Caco-2 (cell line): Measurements from ENCODE around the gene ZBTB1. TPM values are rescaled to one million over a fixed set of nuclear protein-coding genes. Genes with fewer than 3 reads are reported as not detected.
"Not testable (repeated sequence)": the region's sequence is repeated elsewhere in the genome, so short reads cannot be mapped to it uniquely, and the experiment has no call there.

Experiments
- BruUV-seq: library from RNA; stranded (reverse); fragments of 400-500 nt; replicated peaks from 2 replicates; lab custom pipeline; 2021; lab: Mats Ljungman, UMichigan
- CTCF ChIA-PET: fragments of 300-600 bp; sonication (Branson Sonifier 250); formaldehyde crosslinking; loops from one replicate; lab custom pipeline; 2022; ENCODE audit warnings: antibody characterized with exemption; lab: Charles Lee
- POLR2A ChIA-PET: fragments of 300-600 bp; sonication (Branson Sonifier 250); formaldehyde crosslinking; loops from one replicate; lab custom pipeline; 2022; ENCODE audit warnings: antibody characterized with exemption; lab: Charles Lee
- DNase-seq, 2 experiments: peaks; one replicate each; pipeline versions ENCODE4 v3.0.0 to v3.0.0-alpha.2; 2020 to 2022
- H3K27me3 ChIP-seq: replicated peaks from 2 replicates; pipeline ENCODE4 v1.6.0; 2011; ENCODE audit warnings: low read length; ENCODE audit not compliant: control insufficient read depth, insufficient read depth
- H3K36me3 ChIP-seq: 2 replicates; pipeline ENCODE4 v1.5.1; 2011; ENCODE audit warnings: low read length; ENCODE audit not compliant: control insufficient read depth, insufficient read depth
- H3K4me1 ChIP-seq: fragments of 250-450 bp; sonication (Bioruptor Pico); 2 replicates; pipeline ENCODE4 v1.5.1; 2020; ENCODE audit warnings: mild to moderate bottlenecking
- H3K4me3 ChIP-seq: 2 replicates; pipeline ENCODE4 v1.5.1; 2011; ENCODE audit warnings: low read depth, mild to moderate bottlenecking, control low read depth, low read length
- H3K9me3 ChIP-seq: fragments of 250-450 bp; sonication (Bioruptor Pico); 2 replicates; pipeline ENCODE4 v1.5.1; 2020; ENCODE audit warnings: mild to moderate bottlenecking, moderate library complexity
- H3K27ac Mint-ChIP-seq: one replicate; pipeline ENCODE4 v1.8.0; 2022; ENCODE audit warnings: mixed read lengths; ENCODE audit not compliant: unreplicated experiment
- H3K27me3 Mint-ChIP-seq: one replicate; pipeline ENCODE4 v1.8.0; 2022; ENCODE audit warnings: mixed read lengths; ENCODE audit not compliant: insufficient read depth, unreplicated experiment
- H3K36me3 Mint-ChIP-seq: one replicate; pipeline ENCODE4 v1.8.0; 2022; ENCODE audit warnings: mild to moderate bottlenecking, mixed read lengths; ENCODE audit not compliant: insufficient read depth, unreplicated experiment
- H3K4me1 Mint-ChIP-seq: one replicate; pipeline ENCODE4 v1.8.0; 2022; ENCODE audit warnings: low read depth, mixed read lengths; ENCODE audit not compliant: unreplicated experiment
- H3K4me3 Mint-ChIP-seq: one replicate; pipeline ENCODE4 v1.8.0; 2022; ENCODE audit warnings: mild to moderate bottlenecking, moderate library complexity, mixed read lengths; ENCODE audit not compliant: unreplicated experiment
- H3K9me3 Mint-ChIP-seq: one replicate; pipeline ENCODE4 v1.8.0; 2022; ENCODE audit warnings: mixed read lengths; ENCODE audit not compliant: unreplicated experiment
- CTCF ChIP-seq, 2 experiments: fragments of 200-600 bp in 1 of 2; IDR thresholded peaks; 1 replicate in 1 of 2; 2 replicates in 1 of 2; pipeline versions ENCODE4 v1.5.1 to v1.8.0; 2011 to 2022; ENCODE audit warnings: antibody characterized with exemption in 1 of 2, control low read depth in 1 of 2, inconsistent platforms in 1 of 2, low read depth in 1 of 2, low read length in 1 of 2, mild to moderate bottlenecking in 1 of 2, moderate library complexity in 1 of 2; ENCODE audit not compliant: insufficient read depth in 1 of 2, severe bottlenecking in 1 of 2, unreplicated experiment in 1 of 2
- intact Hi-C: fragments of 100-400 bp; cut with micrococcal nuclease; formaldehyde crosslinking; loops from one replicate; pipeline ENCODE4 v1.10.0; 2022; ENCODE audit not compliant: unreplicated experiment
- total RNA-seq: library from RNA; stranded (reverse); gene quantifications from 2 replicates; pipeline ENCODE4 v1.2.3, GENCODE V29; 2022

ZBTB1 gene
- total RNA-seq, 1 experiment from 2014 or later = 34.3 TPM

DNA sequence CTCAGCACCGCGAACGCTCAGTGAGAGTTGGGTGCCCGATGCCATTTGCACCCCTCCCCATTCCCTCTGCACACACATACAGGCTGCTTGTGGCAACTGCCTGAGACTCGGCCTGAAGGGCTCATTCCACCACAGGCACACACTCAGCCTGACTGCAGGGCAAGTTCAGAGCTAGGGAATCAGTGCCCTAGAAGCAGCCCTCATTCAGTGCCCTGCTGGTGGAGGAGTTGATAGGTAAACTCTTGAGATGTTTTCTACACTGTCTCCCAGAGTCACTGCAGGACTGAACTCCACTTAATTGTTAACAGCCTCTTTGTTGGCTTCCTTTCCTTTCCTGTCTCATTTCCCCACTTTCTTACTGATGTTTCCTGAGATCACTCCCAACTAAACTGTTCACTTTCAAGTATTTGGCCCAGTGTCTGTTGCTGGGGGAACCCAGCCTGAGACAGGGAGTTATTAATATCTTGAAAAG, 62.1 kb downstream of the ZBTB1 start:
- H3K36me3 ChIP-seq = no peaks in the 10 kb centered on the region
- Mint-ChIP-seq H3K9me3 (no peaks in the 10 kb centered on the region), H3K27ac (no peak overlapping the region), H3K36me3 (no peaks in the 10 kb centered on the region), H3K4me1 (no peaks in the 10 kb centered on the region), H3K27me3 (no peaks in the 10 kb centered on the region), H3K4me3 (no peak overlapping the region)
- BruUV-seq = no TSS peak
- H3K9me3 ChIP-seq = no peaks in the 10 kb centered on the region
- no peaks in the 10 kb centered on the region for H3K27me3 ChIP-seq
- ChIA-PET POLR2A (no interaction called here), CTCF (no interaction called here)
- no peak for DNase-seq
- peaks cover 7% of the 10 kb centered on the region; the same call in 1 of the 2 replicates for H3K4me1 ChIP-seq
- no peak for TF ChIP-seq CTCF (IDR thresholded peaks at IDR 0.05; ENCODE audit: insufficient read depth in 1 of 2, low read depth in 1 of 2, low read length in 1 of 2, severe bottlenecking in 1 of 2, unreplicated experiment in 1 of 2)
- no peak overlapping the region for H3K4me3 ChIP-seq
- intact Hi-C loops = no loop called here

GRCh38 chr14:64569138-64569631, 64.6 kb downstream of the ZBTB1 start:
- no peak overlapping the region for H3K27ac Mint-ChIP-seq
- no peak overlapping the region for H3K4me3 Mint-ChIP-seq
- DNase-seq = peak in 1 of 2 experiments; percentile 18
- intact Hi-C loops = no loop called here
- H3K36me3 Mint-ChIP-seq = no peaks in the 10 kb centered on the region
- no peaks in the 10 kb centered on the region for H3K4me1 Mint-ChIP-seq
- TF ChIP-seq CTCF (IDR thresholded peaks at IDR 0.05; ENCODE audit: insufficient read depth in 1 of 2, low read depth in 1 of 2, low read length in 1 of 2, severe bottlenecking in 1 of 2, unreplicated experiment in 1 of 2) = no peak
- ChIA-PET CTCF (no interaction called here), POLR2A (no interaction called here)
- Histone ChIP-seq H3K27me3 (no peaks in the 10 kb centered on the region), H3K4me3 (no peak overlapping the region), H3K9me3 (no peaks in the 10 kb centered on the region), H3K36me3 (no peaks in the 10 kb centered on the region), H3K4me1 (peaks cover 7% of the 10 kb centered on the region; the same call in 1 of the 2 replicates)
- BruUV-seq = no TSS peak
- H3K27me3 Mint-ChIP-seq = no peaks in the 10 kb centered on the region
- no peaks in the 10 kb centered on the region for H3K9me3 Mint-ChIP-seq

DNA sequence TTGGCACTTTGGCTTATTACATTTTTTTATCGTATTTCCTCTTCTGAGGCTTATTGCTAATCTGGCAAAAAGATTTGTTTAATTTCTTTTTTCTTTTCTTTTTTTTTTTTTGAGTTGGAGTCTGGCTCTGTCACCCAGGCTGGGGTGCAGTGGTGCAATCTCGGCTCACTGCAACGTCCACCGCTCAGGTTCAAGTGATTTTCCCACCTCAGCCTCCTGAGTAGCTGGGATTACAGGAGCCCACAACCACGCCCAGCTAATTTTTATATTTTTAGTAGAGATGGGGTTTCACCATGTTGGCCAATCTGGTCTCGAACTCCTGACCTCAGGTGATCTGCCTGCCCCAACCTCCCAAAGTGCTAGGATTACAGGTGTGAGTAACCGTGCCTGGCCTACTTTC, 65.1 kb downstream of the ZBTB1 start:
- H3K9me3 Mint-ChIP-seq, H3K4me3 ChIP-seq, H3K27me3 Mint-ChIP-seq, H3K9me3 ChIP-seq, CTCF ChIA-PET, H3K4me1 Mint-ChIP-seq, H3K27me3 ChIP-seq, intact Hi-C loops, BruUV-seq, H3K4me3 Mint-ChIP-seq, POLR2A ChIA-PET, H3K4me1 ChIP-seq, H3K27ac Mint-ChIP-seq, H3K36me3 ChIP-seq, H3K36me3 Mint-ChIP-seq, DNase-seq: not testable (repeated sequence)
